SK-N-SH treated with all-trans-retinoic acid at 6 μM for 48 hours (cell line): ENCODE results near the gene GCLC.

ENCODE experiments used
- ATAC-seq: fragments of 200-7000 bp; cut with Tn5 transposase; 3 replicates; pipeline ENCODE4 v1.9.1; 2020; ENCODE audit warnings: mild to moderate bottlenecking, moderate library complexity
- ARNTL ChIP-seq: fragments of 450-650 bp; formaldehyde crosslinking; IDR thresholded peaks from 2 replicates; pipeline ENCODE4 v1.5.0; 2020; ENCODE audit warnings: low read depth, mild to moderate bottlenecking, moderate library complexity, borderline replicate concordance
- BACH2 ChIP-seq: fragments of 250-450 bp; sonication (Bioruptor Pico); IDR thresholded peaks from 2 replicates; pipeline ENCODE4 v1.9.0; 2021; ENCODE audit warnings: mild to moderate bottlenecking, borderline replicate concordance
- CSDC2 ChIP-seq: fragments of 250-450 bp; sonication (Bioruptor Pico); IDR thresholded peaks from 2 replicates; pipeline ENCODE4 v1.5.0; 2020; ENCODE audit warnings: mild to moderate bottlenecking, moderate library complexity
- ESRRG ChIP-seq: fragments of 250-450 bp; sonication (Bioruptor Pico); IDR thresholded peaks from 2 replicates; pipeline ENCODE4 v1.6.1; 2021; ENCODE audit warnings: mild to moderate bottlenecking
- ISL1 ChIP-seq: fragments of 250-450 bp; sonication (Bioruptor Pico); IDR thresholded peaks from 2 replicates; pipeline ENCODE4 v2.1.2; 2022; ENCODE audit warnings: mild to moderate bottlenecking, moderate library complexity
- OSR1 ChIP-seq: fragments of 250-450 bp; sonication (Bioruptor Pico); IDR thresholded peaks from 2 replicates; pipeline ENCODE4 v1.8.0; 2022; ENCODE audit warnings: moderate library complexity, mild to moderate bottlenecking, inconsistent platforms
- PPARA ChIP-seq: fragments of 250-450 bp; sonication (Bioruptor Pico); IDR thresholded peaks from 2 replicates; pipeline ENCODE4 v1.5.0; 2020; ENCODE audit warnings: mild to moderate bottlenecking, borderline replicate concordance
- RARB ChIP-seq: fragments of 250-450 bp; sonication (Bioruptor Pico); IDR thresholded peaks from 2 replicates; pipeline ENCODE4 v1.8.0; 2021; ENCODE audit warnings: mild to moderate bottlenecking, moderate library complexity
- SNAI2 ChIP-seq: fragments of 250-450 bp; sonication (Bioruptor Pico); IDR thresholded peaks from 2 replicates; pipeline ENCODE4 v1.5.0; 2020; ENCODE audit warnings: mild to moderate bottlenecking, moderate library complexity
- TCF4 ChIP-seq: fragments of 250-450 bp; sonication (Bioruptor Pico); IDR thresholded peaks from 2 replicates; pipeline ENCODE4 v1.8.0; 2021; ENCODE audit warnings: mild to moderate bottlenecking, moderate library complexity, borderline replicate concordance
- TOX ChIP-seq: fragments of 250-450 bp; sonication (Bioruptor Pico); IDR thresholded peaks from 2 replicates; pipeline ENCODE4 v1.8.0; 2021; ENCODE audit warnings: mild to moderate bottlenecking, moderate library complexity, borderline replicate concordance
- ZC3H10 ChIP-seq: fragments of 250-450 bp; sonication (Bioruptor Pico); IDR thresholded peaks from 2 replicates; pipeline ENCODE4 v1.5.1; 2021; ENCODE audit warnings: mild to moderate bottlenecking, moderate library complexity
- ZFP3 ChIP-seq: fragments of 250-450 bp; sonication (Bioruptor Pico); IDR thresholded peaks from 2 replicates; pipeline ENCODE4 v1.5.0; 2020; ENCODE audit warnings: mild to moderate bottlenecking, moderate library complexity
- ZNF565 ChIP-seq: fragments of 450-650 bp; formaldehyde crosslinking; conservative IDR thresholded peaks from 2 replicates; pipeline ENCODE4 v1.5.0; 2020; ENCODE audit warnings: low read depth, mild to moderate bottlenecking, moderate library complexity
- ZNF70 ChIP-seq: fragments of 450-650 bp; formaldehyde crosslinking; IDR thresholded peaks from 2 replicates; pipeline ENCODE4 v1.5.0; 2020; ENCODE audit warnings: mild to moderate bottlenecking, moderate library complexity
- ZNF8 ChIP-seq: fragments of 450-650 bp; formaldehyde crosslinking; IDR thresholded peaks from 2 replicates; pipeline ENCODE4 v1.5.0; 2020; ENCODE audit warnings: mild to moderate bottlenecking, moderate library complexity
- TF ChIP-seq, protein P1 (sequence below): fragments of 250-450 bp; sonication (Bioruptor Pico); IDR thresholded peaks from 2 replicates; pipeline ENCODE4 v1.5.1; 2020; ENCODE audit warnings: low read depth, mild to moderate bottlenecking, moderate library complexity
- TF ChIP-seq, protein P2 (sequence below): fragments of 250-450 bp; sonication (Bioruptor Pico); IDR thresholded peaks from 2 replicates; pipeline ENCODE4 v1.8.0; 2021; ENCODE audit warnings: low read depth, mild to moderate bottlenecking, moderate library complexity, borderline replicate concordance
- TF ChIP-seq, protein P3 (sequence below): fragments of 250-450 bp; sonication (Bioruptor Pico); IDR thresholded peaks from 2 replicates; pipeline ENCODE4 v1.5.1; 2021; ENCODE audit warnings: mild to moderate bottlenecking, moderate library complexity
- TF ChIP-seq, protein P4 (sequence below): fragments of 250-450 bp; sonication (Bioruptor Pico); IDR thresholded peaks from 2 replicates; pipeline ENCODE4 v1.5.0; 2020; ENCODE audit warnings: mild to moderate bottlenecking, moderate library complexity
- TF ChIP-seq, protein P5 (sequence below): fragments of 250-450 bp; sonication (Bioruptor Pico); IDR thresholded peaks from 2 replicates; pipeline ENCODE4 v1.8.0; 2020; ENCODE audit warnings: mild to moderate bottlenecking, moderate library complexity, borderline replicate concordance

GCLC gene

DNA sequence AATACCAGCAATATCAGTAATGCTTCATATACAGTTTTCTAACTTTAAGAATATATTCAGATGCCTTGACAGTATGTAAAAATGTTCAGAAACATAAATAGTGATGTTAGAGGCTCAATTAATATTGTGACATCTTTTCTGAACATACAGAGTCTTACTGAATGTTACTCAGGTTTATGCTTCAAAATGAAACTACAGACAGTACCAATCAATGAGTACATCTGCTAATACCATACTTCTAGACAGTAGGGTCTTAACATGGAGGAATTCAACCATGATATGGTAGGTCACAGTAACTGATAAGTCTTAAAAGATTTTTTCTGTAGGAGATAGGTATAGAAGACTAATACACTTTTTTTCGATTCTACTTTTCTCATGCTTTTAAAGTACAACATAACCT, 8.3 kb downstream of the GCLC start:
- no peak for ATAC-seq
- TF ChIP-seq, protein P1, sequence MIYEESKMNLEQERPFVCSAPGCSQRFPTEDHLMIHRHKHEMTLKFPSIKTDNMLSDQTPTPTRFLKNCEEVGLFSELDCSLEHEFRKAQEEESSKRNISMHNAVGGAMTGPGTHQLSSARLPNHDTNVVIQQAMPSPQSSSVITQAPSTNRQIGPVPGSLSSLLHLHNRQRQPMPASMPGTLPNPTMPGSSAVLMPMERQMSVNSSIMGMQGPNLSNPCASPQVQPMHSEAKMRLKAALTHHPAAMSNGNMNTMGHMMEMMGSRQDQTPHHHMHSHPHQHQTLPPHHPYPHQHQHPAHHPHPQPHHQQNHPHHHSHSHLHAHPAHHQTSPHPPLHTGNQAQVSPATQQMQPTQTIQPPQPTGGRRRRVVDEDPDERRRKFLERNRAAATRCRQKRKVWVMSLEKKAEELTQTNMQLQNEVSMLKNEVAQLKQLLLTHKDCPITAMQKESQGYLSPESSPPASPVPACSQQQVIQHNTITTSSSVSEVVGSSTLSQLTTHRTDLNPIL (CRISPR knock-in tag), result no peak
- TF ChIP-seq ZNF8 (CRISPR knock-in tag) (no peak), ZFP3 (CRISPR knock-in tag) (no peak), ZC3H10 (CRISPR knock-in tag) (no peak), OSR1 (CRISPR knock-in tag) (no peak), RARB (CRISPR knock-in tag) (no peak), ZNF70 (CRISPR knock-in tag) (no peak), ISL1 (CRISPR knock-in tag) (no peak), ARNTL (CRISPR knock-in tag) (no peak), BACH2 (no peak), ZNF565 (CRISPR knock-in tag) (no peak), TCF4 (CRISPR knock-in tag) (no peak)
- TF ChIP-seq, protein P2, sequence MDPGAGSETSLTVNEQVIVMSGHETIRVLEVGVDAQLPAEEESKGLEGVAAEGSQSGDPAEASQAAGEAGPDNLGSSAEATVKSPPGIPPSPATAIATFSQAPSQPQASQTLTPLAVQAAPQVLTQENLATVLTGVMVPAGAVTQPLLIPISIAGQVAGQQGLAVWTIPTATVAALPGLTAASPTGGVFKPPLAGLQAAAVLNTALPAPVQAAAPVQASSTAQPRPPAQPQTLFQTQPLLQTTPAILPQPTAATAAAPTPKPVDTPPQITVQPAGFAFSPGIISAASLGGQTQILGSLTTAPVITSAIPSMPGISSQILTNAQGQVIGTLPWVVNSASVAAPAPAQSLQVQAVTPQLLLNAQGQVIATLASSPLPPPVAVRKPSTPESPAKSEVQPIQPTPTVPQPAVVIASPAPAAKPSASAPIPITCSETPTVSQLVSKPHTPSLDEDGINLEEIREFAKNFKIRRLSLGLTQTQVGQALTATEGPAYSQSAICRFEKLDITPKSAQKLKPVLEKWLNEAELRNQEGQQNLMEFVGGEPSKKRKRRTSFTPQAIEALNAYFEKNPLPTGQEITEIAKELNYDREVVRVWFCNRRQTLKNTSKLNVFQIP (CRISPR knock-in tag), result no peak
- TF ChIP-seq, protein P3, sequence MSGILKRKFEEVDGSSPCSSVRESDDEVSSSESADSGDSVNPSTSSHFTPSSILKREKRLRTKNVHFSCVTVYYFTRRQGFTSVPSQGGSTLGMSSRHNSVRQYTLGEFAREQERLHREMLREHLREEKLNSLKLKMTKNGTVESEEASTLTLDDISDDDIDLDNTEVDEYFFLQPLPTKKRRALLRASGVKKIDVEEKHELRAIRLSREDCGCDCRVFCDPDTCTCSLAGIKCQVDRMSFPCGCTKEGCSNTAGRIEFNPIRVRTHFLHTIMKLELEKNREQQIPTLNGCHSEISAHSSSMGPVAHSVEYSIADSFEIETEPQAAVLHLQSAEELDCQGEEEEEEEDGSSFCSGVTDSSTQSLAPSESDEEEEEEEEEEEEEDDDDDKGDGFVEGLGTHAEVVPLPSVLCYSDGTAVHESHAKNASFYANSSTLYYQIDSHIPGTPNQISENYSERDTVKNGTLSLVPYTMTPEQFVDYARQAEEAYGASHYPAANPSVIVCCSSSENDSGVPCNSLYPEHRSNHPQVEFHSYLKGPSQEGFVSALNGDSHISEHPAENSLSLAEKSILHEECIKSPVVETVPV, result no peak

DNA sequence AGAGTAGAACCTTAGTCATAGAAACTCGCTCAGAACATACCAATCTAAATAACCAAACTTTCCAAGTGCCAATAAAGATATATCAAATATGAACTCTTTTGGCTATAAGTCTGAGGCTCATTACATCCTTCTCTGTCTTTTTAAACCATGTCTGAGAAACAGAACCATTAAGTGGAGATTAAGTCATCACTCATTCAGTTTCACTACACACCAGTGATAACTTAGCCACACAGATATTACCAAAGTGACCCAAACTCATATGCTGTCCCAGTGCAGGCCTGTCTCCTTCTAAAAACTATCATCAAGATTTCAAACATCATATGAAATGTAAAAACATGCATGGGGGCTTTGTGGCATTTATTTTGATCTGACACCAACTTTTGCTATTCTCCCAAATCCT, 12.0 kb downstream of the GCLC start:
- ATAC-seq, result no peak
- TF ChIP-seq TOX (CRISPR knock-in tag), result no peak
- no peak for TF ChIP-seq ISL1 (CRISPR knock-in tag)
- TF ChIP-seq, protein P4, sequence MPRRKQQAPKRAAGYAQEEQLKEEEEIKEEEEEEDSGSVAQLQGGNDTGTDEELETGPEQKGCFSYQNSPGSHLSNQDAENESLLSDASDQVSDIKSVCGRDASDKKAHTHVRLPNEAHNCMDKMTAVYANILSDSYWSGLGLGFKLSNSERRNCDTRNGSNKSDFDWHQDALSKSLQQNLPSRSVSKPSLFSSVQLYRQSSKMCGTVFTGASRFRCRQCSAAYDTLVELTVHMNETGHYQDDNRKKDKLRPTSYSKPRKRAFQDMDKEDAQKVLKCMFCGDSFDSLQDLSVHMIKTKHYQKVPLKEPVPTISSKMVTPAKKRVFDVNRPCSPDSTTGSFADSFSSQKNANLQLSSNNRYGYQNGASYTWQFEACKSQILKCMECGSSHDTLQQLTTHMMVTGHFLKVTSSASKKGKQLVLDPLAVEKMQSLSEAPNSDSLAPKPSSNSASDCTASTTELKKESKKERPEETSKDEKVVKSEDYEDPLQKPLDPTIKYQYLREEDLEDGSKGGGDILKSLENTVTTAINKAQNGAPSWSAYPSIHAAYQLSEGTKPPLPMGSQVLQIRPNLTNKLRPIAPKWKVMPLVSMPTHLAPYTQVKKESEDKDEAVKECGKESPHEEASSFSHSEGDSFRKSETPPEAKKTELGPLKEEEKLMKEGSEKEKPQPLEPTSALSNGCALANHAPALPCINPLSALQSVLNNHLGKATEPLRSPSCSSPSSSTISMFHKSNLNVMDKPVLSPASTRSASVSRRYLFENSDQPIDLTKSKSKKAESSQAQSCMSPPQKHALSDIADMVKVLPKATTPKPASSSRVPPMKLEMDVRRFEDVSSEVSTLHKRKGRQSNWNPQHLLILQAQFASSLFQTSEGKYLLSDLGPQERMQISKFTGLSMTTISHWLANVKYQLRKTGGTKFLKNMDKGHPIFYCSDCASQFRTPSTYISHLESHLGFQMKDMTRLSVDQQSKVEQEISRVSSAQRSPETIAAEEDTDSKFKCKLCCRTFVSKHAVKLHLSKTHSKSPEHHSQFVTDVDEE (CRISPR knock-in tag), result no peak
- TF ChIP-seq RARB (CRISPR knock-in tag), result no peak
- no peak for TF ChIP-seq BACH2
- TF ChIP-seq ZNF70 (CRISPR knock-in tag), result no peak
- TF ChIP-seq, protein P3, result no peak
- no peak for TF ChIP-seq ZC3H10 (CRISPR knock-in tag)
- no peak for TF ChIP-seq PPARA (CRISPR knock-in tag)
- TF ChIP-seq, protein P2 (CRISPR knock-in tag), result no peak
- TF ChIP-seq ZNF8 (CRISPR knock-in tag), result no peak
- TF ChIP-seq ESRRG (CRISPR knock-in tag), result no peak
- TF ChIP-seq, protein P5, sequence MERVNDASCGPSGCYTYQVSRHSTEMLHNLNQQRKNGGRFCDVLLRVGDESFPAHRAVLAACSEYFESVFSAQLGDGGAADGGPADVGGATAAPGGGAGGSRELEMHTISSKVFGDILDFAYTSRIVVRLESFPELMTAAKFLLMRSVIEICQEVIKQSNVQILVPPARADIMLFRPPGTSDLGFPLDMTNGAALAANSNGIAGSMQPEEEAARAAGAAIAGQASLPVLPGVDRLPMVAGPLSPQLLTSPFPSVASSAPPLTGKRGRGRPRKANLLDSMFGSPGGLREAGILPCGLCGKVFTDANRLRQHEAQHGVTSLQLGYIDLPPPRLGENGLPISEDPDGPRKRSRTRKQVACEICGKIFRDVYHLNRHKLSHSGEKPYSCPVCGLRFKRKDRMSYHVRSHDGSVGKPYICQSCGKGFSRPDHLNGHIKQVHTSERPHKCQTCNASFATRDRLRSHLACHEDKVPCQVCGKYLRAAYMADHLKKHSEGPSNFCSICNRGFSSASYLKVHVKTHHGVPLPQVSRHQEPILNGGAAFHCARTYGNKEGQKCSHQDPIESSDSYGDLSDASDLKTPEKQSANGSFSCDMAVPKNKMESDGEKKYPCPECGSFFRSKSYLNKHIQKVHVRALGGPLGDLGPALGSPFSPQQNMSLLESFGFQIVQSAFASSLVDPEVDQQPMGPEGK, result no peak
- no peak for TF ChIP-seq ZNF565 (CRISPR knock-in tag)
- no peak for TF ChIP-seq SNAI2 (CRISPR knock-in tag)
- TF ChIP-seq CSDC2 (CRISPR knock-in tag), result no peak
- TF ChIP-seq, all 23 proteins: peak for 0
